GM13976 (cell line): ENCODE results near the gene GLTP.

Experiments
- DNase-seq: peaks from one replicate; pipeline ENCODE4 v3.0.0; 2012; ENCODE audit warnings: low spot score
- CTCF ChIP-seq: IDR thresholded peaks from 2 replicates; pipeline ENCODE4 v1.5.1; 2012; ENCODE audit warnings: borderline replicate concordance, mild to moderate bottlenecking; ENCODE audit not compliant: insufficient read depth; ENCODE audit errors: extremely low read depth, missing control alignments, control extremely low read depth
- in situ Hi-C: fragments of 300-500 bp; cut with MboI; formaldehyde crosslinking; loops from one replicate; pipeline ENCODE4 v1.12.0; 2022; ENCODE audit warnings: low sequenced_read_pairs, mixed read lengths, inconsistent platforms; ENCODE audit not compliant: unreplicated experiment

Gene GLTP

GRCh38 chr12:109842021-109842420 lies 38.3 kb downstream of the GLTP start:
- no peak for TF ChIP-seq CTCF
- DNase-seq: no peak
- in situ Hi-C loops: no loop called here

- DNase-seq: no peak
- in situ Hi-C loops: no loop called here
- TF ChIP-seq CTCF: no peak
Measured at GRCh38 chr12:109841356-109841755, 39.0 kb downstream of the GLTP start.

- in situ Hi-C loops: no loop called here
- no peak for TF ChIP-seq CTCF
Measured at GRCh38 chr12:109840305-109841074, 39.9 kb downstream of the GLTP start.

GRCh38 chr12:109839444-109839843 lies 40.9 kb downstream of the GLTP start:
- no peak for DNase-seq
- in situ Hi-C loops: no loop called here
- TF ChIP-seq CTCF: no peak

More at GRCh38 chr12:109840305-109841074, 39.9 kb downstream of the GLTP start:
- no peak for DNase-seq

GRCh38 chr12:109836916-109837315 lies 43.4 kb downstream of the GLTP start:
- in situ Hi-C loops: no loop called here
- no peak for DNase-seq

GRCh38 chr12:109835827-109836226 lies 44.5 kb downstream of the GLTP start:
- no peak for TF ChIP-seq CTCF
- in situ Hi-C loops: no loop called here
- no peak for DNase-seq

More at GRCh38 chr12:109836916-109837315, 43.4 kb downstream of the GLTP start:
- TF ChIP-seq CTCF: no peak
